ENCODE data around the gene TFAP2B.

The TFAP2B gene

GRCh38 chr6:50818673-50819072 is at the start of gene TFAP2B:
TSS of gene TFAP2B (plus strand) at chr6:50818871. CDS start at chr6:50818892, 21 bp downstream.
- DNase-seq (ENCODE audit: low spot score) = no peak

GRCh38 chr6:50778696-50779095 is 40.0 kb upstream of the TFAP2B start:
- DNase-seq (ENCODE audit: low spot score) = no peak

GRCh38 chr6:50780382-50780781 is 38.3 kb upstream of the TFAP2B start:
- DNase-seq (ENCODE audit: low spot score) = no peak

- DNase-seq (ENCODE audit: low spot score) = no peak
Measured at GRCh38 chr6:50785921-50786320, 32.8 kb upstream of the TFAP2B start.

DNA sequence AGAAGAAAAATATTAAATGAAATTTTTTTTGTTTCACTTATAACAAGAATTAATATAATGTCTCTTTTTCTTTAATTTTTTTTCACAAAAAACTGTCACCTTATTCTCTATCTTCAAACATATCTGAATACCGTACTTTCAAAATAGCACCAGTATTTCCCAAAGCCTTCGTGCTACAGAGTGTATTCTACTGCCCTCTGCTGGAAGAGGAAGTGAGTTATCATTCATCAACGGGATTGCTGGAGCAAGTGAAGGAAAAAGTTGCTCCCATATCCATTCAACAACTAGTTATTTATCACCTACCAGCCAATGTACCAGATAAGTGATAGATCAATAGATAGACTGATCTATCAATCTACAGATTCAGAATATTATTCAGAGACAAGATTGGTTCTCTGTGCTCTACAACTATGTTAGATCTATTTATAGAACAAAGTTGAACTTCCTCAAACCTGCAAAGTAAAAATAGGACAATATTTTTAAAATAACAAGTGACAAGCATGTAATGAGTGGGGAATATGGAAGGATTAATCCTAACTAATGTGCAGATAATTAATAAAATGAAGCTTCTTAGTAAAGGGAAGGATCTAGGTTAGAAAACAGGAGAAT is 26.7 kb upstream of the TFAP2B start:
- peak; percentile 11 for DNase-seq (ENCODE audit: low spot score)

DNA sequence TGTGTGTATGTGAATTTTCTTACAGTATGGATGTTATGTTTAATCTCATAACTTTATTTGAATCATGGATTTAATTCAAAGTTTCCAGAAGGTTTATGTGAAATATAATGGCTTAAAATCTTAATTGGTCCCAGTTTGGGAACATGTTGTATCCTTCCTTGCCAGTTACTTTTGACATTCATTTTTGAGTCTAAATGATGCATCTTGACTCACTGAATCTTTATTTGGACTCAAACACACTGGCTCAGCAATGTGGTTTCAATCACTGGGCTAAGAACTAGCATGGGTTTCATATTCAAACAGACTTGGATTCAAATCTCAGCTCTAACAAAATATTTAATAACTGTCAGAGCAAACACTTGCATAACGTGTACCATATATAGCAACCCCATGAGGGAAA is 25.9 kb upstream of the TFAP2B start:
- no peak for DNase-seq (ENCODE audit: low spot score)

DNA sequence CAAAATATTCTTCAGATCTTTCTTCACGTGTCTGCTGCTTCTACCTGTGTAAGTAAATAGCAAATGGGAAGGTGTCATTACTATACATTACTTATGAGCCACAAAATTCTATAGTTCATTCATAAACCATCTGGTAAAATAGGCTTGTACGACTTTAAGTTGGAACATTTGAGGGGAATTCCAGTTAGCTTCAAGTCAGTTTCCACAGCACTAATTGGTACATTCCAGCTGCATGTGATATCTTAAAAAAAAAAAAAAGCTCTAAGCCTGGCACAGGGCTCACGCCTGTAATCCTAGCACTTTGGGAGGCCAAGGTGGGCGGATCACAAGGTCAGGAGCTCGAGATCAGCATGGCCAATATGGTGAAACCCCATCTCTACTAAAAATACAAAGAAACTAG is 23.1 kb upstream of the TFAP2B start:
- DNase-seq (ENCODE audit: low spot score) = no peak

DNA sequence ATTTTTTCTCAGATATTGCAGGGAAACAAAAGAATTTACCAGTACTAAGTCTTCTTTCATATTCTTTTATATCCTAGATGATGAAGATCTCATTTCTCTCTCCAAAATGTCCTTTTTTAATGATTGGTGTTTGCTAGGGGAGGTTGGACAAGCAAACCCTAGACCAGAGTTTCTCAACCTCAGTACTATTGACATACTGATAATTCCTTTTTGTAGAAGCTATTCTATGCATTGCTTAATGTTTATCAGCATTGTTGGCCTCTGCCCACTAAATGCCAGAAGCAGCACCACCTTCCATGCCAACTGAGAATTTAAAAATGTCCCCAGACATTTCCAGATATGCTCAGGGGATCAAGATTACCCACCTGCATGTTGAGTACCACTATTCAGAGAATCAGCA is 14.4 kb upstream of the TFAP2B start:
- no peak for DNase-seq (ENCODE audit: low spot score)

GRCh38 chr6:50807035-50807434 is 11.6 kb upstream of the TFAP2B start:
- DNase-seq (ENCODE audit: low spot score) = no peak

DNA sequence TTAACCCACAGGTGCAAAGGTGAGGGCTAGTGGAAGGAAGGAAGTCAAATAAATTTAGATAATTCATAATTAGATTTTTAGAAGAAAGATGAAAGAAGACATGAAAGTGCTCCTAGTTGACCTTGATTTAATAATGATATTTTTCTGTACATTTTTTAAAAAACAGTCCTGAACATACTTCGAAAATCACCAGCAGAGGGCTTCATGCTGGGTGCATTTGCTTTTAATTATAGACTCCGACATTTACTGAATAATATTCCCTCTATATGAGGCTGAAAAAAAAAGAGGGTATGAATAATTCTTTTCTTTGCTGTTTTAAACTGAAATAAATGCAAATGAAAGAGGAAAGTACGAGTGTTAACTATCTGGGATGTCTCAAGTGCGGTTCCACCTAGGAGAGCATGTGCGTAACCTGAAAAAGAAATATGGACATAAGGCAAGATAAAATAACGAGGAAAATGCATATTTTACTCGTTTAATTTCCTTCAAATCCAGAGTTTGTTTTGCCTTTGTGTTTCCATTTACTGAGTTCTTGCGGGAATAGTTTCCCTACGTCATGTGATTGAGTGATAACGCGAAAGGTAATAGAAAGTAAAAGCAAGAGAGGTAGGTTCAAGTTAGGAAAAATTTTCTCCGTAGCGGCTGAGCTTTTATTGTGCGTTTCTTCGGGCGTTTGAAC is 3.1 kb upstream of the TFAP2B start:
- DNase-seq (ENCODE audit: low spot score) = no peak

DNA sequence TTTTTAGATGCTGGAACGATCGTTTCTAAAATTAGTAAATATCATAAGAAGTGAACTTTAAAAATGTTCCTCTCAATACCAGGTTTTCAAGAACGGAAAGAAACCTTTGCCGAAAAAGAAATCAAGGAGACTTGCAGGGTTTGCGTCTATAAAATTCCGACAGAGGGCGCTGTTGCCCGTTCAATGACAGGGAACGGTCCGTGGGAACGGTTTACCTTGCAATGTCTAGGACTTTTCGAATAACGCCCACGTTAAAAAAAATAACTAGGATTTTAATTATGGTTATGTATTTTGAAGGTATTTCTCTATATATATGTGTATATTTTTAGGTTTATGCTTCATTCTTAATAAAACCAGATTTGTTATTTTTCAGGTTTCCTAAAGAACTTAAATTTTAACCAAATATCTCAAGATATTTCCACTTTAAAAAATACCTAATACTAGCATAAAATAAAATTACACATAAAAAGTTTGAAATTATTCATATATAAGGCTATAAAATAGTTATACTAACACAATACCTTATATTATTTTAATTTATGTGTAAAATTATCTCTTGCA is 2.5 kb upstream of the TFAP2B start:
- DNase-seq (ENCODE audit: low spot score) = peak; percentile 58

DNA sequence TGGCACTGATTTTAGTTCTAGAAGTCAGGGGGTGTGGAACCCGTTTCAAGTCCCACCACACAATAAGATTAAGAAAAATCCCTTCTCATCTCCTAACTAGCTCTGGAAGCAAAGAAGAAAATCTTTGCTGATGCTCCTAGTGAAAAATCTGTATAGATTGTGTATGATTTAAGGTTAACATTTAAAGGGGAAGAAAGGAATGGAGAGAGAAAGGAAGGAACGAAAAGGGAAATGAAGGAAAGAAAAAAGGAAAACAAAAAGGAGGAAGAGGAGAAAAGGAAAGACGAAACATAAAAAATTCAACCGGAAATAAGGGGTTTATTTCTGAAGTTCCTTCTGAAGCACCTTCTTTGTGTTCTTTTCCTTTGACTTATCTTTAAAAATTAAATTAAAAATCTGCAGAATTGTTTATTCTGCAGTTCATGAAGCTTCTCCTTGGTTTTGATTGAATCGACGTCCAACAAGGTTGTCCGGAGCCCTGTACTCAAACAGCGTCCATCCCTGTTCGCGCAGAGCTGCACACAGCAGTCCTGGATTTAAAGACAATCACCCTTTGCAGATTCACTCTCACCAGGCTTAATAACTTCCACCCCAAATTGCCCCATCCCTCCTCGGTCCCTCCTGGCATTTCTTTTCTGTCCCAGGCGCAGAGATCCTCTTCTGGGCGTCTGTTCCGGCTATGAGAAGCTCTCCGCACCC is 1.6 kb upstream of the TFAP2B start:
- no peak for DNase-seq (ENCODE audit: low spot score)

GRCh38 chr6:50817646-50817950 is 1.1 kb upstream of the TFAP2B start:
- no peak for DNase-seq (ENCODE audit: low spot score)

DNA sequence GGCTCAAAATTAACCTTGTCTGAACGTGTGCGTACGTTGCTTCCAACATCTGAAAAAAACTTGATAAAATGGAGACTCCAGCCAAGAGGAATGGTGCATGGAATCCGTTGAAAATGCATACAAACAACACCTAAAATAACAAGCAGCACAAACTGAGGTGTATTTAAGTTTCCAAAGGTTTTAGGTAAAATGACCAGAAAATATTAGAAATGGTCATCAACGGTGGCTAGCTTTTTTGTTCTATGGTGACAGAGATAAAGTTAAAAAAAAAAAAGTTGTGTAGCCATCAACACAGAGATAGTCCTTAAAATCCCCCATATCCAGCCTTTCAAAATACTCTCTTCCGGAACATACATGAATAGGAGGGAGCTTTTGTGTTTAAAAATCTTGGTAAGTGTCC is 651 bp upstream of the TFAP2B start:
- DNase-seq (ENCODE audit: low spot score) = no peak

DNA sequence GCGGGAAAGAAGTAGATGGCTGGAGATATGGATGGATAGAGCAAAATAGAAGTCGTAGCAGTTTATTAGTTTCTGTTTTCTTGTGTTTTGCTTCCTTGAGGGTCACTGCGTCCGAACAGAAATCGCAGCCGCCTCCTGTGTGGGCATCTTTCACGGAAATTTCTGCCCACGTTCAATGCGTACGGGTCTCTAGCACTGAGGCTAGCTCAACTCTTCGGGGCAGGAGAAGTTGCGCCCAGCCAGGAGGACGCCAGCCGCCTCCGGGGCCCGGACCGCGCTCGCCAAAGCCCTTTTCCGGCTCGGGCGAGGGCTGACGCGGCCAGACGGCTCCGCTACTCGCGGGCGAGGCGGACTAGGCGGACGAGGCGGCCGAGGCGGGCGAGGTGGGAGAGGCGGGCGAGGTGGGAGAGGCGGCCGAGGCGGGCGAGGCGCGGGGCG is 814 bp downstream of the TFAP2B start:
- no peak for DNase-seq (ENCODE audit: low spot score)

GRCh38 chr6:50819904-50820868 is 1.5 kb downstream of the TFAP2B start:
- DNase-seq (ENCODE audit: low spot score) = no peak

GRCh38 chr6:50820869-50821264 is 2.2 kb downstream of the TFAP2B start:
- no peak for DNase-seq (ENCODE audit: low spot score)

DNA sequence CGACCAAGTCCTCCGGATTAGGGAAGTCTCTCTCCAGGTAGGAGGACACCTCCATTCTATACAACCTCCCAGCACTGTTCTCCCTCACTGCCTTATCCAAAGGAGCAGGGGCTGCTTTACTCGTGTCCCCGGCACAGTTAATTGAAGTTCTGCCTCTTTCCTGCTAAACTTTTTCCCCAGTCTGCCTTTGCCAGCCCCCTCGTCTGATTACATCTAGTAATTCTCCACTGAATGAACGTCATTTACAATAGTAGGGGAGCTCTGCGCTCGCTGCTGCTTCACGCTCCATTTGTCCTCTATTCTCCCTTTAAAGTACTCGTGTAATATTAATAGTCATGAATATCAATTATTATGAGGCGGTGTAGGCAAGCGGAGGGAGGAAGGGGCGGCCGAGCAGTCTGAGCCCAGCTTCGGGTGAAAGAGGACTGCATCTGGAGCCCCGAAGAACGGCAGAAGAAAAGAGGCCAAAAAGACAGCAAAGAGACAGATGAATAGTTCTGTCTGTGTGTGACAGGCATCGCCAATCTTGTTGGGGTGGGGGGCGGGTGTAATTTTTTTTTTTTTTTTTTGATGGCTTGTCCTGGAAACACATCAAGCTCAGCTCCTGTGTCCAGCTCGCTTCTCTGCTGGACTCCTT is 2.9 kb downstream of the TFAP2B start:
- no peak for DNase-seq (ENCODE audit: low spot score)

GRCh38 chr6:50822078-50822476 is 3.4 kb downstream of the TFAP2B start:
- no peak for DNase-seq (ENCODE audit: low spot score)

DNA sequence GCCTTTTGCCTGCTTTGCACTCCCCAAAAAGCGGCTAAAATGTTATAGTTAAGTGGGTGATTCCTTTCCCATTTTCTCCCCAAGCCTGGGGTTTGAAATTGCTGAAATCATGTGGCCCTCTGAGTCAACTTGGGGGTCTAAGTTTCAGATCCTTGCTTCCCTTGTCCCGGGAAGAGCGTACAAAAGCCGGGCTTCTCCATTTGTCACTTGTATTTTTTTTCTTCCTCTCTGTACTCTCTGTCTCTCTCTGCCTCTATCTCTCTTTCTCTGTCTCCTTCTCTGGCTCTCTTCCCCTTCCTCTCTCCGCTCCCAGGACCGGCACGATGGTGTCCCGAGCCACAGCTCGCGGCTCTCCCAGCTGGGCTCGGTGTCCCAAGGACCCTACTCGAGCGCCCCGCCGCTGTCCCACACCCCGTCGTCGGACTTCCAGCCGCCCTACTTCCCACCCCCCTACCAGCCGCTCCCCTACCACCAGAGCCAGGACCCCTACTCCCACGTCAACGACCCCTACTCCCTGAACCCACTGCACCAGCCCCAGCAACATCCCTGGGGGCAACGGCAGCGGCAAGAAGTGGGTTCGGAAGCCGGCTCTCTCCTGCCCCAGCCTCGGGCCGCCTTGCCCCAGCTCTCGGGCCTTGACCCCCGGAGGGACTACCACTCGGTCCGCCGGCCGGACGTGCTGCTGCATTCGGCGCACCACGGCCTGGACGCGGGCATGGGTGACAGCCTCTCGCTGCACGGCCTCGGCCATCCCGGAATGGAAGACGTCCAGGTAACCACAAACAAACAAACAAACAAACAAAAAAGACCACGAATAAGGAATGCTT is 4.6 kb downstream of the TFAP2B start:
- DNase-seq (ENCODE audit: low spot score) = no peak

DNA sequence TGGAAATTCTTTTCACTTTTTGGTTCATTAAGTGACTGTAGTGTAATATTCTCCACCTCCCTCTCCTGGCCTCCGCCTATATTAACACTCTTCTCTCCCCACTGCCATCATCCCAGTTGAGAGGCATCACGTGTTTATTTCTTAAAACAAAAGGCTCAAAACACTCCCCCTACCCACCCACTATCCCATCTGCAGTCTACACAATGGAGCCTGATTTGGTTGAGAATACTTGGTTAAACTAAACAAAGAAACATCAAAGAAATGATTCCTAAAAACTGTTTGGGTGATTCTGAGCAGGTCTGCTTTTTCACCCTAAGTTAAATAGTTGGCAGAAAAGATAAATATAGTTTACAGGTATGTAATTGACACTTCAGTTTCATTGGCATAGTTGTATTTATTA is 5.9 kb downstream of the TFAP2B start:
- no peak for DNase-seq (ENCODE audit: low spot score)
